Mesenchymal stem cell (in vitro differentiated cells and primary cell): ENCODE measurements around the gene MOV10L1.
A peak's percentile ranks its signal among the peaks of the same experiment; 100 is the strongest.

Source experiments
- DNase-seq: peaks from one replicate; pipeline ENCODE4 v3.0.0-alpha.2; 2013
- H2AFZ ChIP-seq: one replicate; pipeline ENCODE4 v1.6.1; 2013; ENCODE audit warnings: low read depth, mild to moderate bottlenecking, control low read depth, inconsistent platforms, low read length, moderate library complexity
- H2AK5ac ChIP-seq: 2 replicates; pipeline ENCODE4 v1.6.1; 2013; ENCODE audit warnings: low read length, moderate library complexity, mild to moderate bottlenecking, inconsistent platforms; ENCODE audit not compliant: severe bottlenecking
- H2BK120ac ChIP-seq: one replicate; pipeline ENCODE4 v1.6.1; 2013; ENCODE audit warnings: low read depth, mild to moderate bottlenecking, inconsistent platforms, low read length, moderate library complexity
- H2BK12ac ChIP-seq, 2 experiments: one replicate each; pipeline ENCODE4 v1.6.1; 2013; ENCODE audit warnings: inconsistent platforms in 2 of 2, low read length in 2 of 2, mild to moderate bottlenecking in 2 of 2, moderate library complexity in 2 of 2, control low read depth in 1 of 2
- H2BK15ac ChIP-seq: one replicate; pipeline ENCODE4 v1.6.1; 2013; ENCODE audit warnings: mild to moderate bottlenecking, low read depth, inconsistent platforms; ENCODE audit not compliant: poor library complexity, severe bottlenecking
- H2BK5ac ChIP-seq: 2 replicates; pipeline ENCODE4 v1.6.1; 2013; ENCODE audit warnings: low read depth, mild to moderate bottlenecking, low read length, control low read depth, inconsistent platforms; ENCODE audit not compliant: poor library complexity, severe bottlenecking
- H3K14ac ChIP-seq, 2 experiments: one replicate each; pipeline ENCODE4 v1.6.1; 2013; ENCODE audit warnings: inconsistent platforms in 2 of 2, low read length in 2 of 2, control low read depth in 1 of 2, mild to moderate bottlenecking in 1 of 2, moderate library complexity in 1 of 2
- H3K18ac ChIP-seq, 2 experiments: one replicate each; pipeline ENCODE4 v1.6.1; 2013; ENCODE audit warnings: inconsistent platforms in 2 of 2, low read length in 2 of 2, control low read depth in 1 of 2, low read depth in 1 of 2, mild to moderate bottlenecking in 1 of 2
- H3K23ac ChIP-seq, 2 experiments: one replicate each; pipeline ENCODE4 v1.6.1; 2013; ENCODE audit warnings: inconsistent platforms in 2 of 2, low read length in 2 of 2, mild to moderate bottlenecking in 2 of 2, moderate library complexity in 2 of 2, control low read depth in 1 of 2
- H3K27ac ChIP-seq: 2 replicates; pipeline ENCODE4 v1.5.1; 2013; ENCODE audit warnings: mild to moderate bottlenecking, moderate library complexity, low read length, control low read depth, inconsistent platforms; ENCODE audit not compliant: poor library complexity, severe bottlenecking
- H3K27me3 ChIP-seq, 2 experiments: 2 replicates each; pipeline versions ENCODE4 v1.6.1 to v1.7.0; 2013; ENCODE audit warnings: low read length in 2 of 2, mild to moderate bottlenecking in 2 of 2, moderate library complexity in 2 of 2, control low read depth in 1 of 2, inconsistent platforms in 1 of 2; ENCODE audit not compliant: control insufficient read depth in 1 of 2, insufficient read depth in 1 of 2
- H3K36me3 ChIP-seq, 2 experiments: 2 replicates each; pipeline versions ENCODE4 v1.6.1 to v1.7.0; 2013; ENCODE audit warnings: low read length in 2 of 2, control low read depth in 1 of 2, inconsistent platforms in 1 of 2, low read depth in 1 of 2, mild to moderate bottlenecking in 1 of 2; ENCODE audit not compliant: insufficient read depth in 2 of 2, control insufficient read depth in 1 of 2
- H3K4ac ChIP-seq, 2 experiments: one replicate each; pipeline ENCODE4 v1.6.1; 2013; ENCODE audit warnings: inconsistent platforms in 2 of 2, low read length in 2 of 2, mild to moderate bottlenecking in 2 of 2, moderate library complexity in 2 of 2, control low read depth in 1 of 2, low read depth in 1 of 2
- H3K4me1 ChIP-seq: 2 replicates; pipeline ENCODE4 v1.6.1; 2013; ENCODE audit warnings: low read depth, low read length, control low read depth; ENCODE audit not compliant: control insufficient read depth, insufficient read depth
- H3K4me2 ChIP-seq: 2 replicates; pipeline ENCODE4 v1.6.1; 2013; ENCODE audit warnings: low read length, mild to moderate bottlenecking, inconsistent platforms; ENCODE audit not compliant: poor library complexity, severe bottlenecking
- H3K4me3 ChIP-seq, 2 experiments: 2 replicates each; pipeline versions ENCODE4 v1.5.1 to v1.7.0; 2013; ENCODE audit warnings: low read length in 2 of 2, mild to moderate bottlenecking in 2 of 2, control low read depth in 1 of 2, low read depth in 1 of 2; ENCODE audit not compliant: insufficient read depth in 1 of 2
- H3K79me1 ChIP-seq: replicated peaks from 2 replicates; pipeline ENCODE4 v1.6.1; 2013; ENCODE audit warnings: mild to moderate bottlenecking, control low read depth, low read length, inconsistent platforms; ENCODE audit not compliant: poor library complexity, severe bottlenecking
- H3K9ac ChIP-seq: 2 replicates; pipeline ENCODE4 v1.7.0; 2013; ENCODE audit warnings: mild to moderate bottlenecking, low read length, moderate library complexity
- H3K9me3 ChIP-seq: 2 replicates; pipeline ENCODE4 v1.7.0; 2013; ENCODE audit warnings: mild to moderate bottlenecking, low read length; ENCODE audit not compliant: control insufficient read depth
- H4K8ac ChIP-seq: one replicate; pipeline ENCODE4 v1.6.1; 2013; ENCODE audit warnings: inconsistent platforms, mild to moderate bottlenecking, low read length, moderate library complexity
- H4K91ac ChIP-seq: one replicate; pipeline ENCODE4 v1.6.1; 2013; ENCODE audit warnings: mild to moderate bottlenecking, low read length, inconsistent platforms
- WGBS: methylation state at CpG from one replicate; pipeline ENCODE4 v1.1.7; 2013; ENCODE audit warnings: mixed read lengths; 5-methylcytosine and 5-hydroxymethylcytosine counted together

MOV10L1 gene

DNA sequence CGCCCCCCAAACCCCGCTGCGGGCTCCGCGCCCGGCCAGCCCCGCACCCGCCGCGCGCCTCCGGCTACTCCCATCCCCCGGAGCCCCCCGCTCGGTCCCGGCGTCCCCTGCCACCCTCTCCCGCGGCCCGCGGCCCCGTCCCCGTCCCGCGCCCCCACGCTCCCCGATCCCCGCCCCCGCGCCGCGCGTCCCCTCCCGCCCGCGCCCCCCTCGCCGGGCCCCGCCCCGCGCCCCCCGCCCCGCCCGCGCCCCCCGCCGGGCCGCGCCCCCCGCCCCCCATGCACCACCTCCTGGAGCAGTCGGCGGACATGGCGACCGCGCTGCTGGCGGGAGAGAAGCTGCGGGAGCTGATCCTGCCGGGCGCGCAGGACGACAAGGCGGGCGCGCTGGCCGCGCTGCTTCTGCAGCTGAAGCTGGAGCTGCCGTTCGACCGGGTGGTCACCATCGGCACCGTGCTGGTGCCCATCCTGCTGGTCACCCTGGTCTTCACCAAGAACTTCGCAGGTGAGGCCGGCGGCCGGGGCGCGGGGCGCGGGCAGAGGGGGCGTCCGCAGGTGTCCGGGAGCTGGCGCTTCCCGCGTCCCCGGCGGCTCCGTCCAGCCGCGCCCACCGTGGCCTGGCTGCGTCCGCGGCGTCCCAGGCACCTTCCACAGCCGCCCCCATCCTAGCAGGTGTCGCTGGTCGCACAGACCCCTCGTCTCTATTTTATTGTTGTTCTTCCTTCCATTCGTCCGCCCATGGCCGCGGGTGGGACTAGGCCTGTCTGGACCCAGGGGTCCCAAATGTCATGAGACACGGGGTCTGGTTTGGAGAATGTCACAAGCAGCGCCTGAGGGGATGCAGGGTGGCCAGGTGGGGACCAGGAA, 80.9 kb downstream of the MOV10L1 start, which contains the start of gene PANX2:
Gene PANX2, plus strand, starts transcription at position 279 of the 866 bp plus-strand sequence. Its CDS starts 0 bp downstream, at position 279.
- no peak within 1 kb of the TSS for H3K14ac ChIP-seq
- peaks cover 12% of the 10 kb centered on the region for H3K4me1 ChIP-seq
- no peak within 1 kb of the TSS for H2BK5ac ChIP-seq
- peaks cover 21 to 51% of the 10 kb centered on the region in 2 experiments for H3K27me3 ChIP-seq
- no peak within 1 kb of the TSS for H4K8ac ChIP-seq
- peak within 1 kb of the TSS; percentile 82 for H3K4me2 ChIP-seq
- H2BK120ac ChIP-seq, result peak within 1 kb of the TSS; percentile 59
- H3K4ac ChIP-seq, result no peak within 1 kb of the TSS
- H2BK12ac ChIP-seq, result peak within 1 kb of the TSS in 1 of 2 experiments; percentile 60
- peak within 1 kb of the TSS; percentile 50 for H4K91ac ChIP-seq
- WGBS, result 9% methylated on average over 47 of the region's 105 CpGs
- H3K9me3 ChIP-seq, result no peaks in the 10 kb centered on the region
- peak within 1 kb of the TSS in 1 of 2 experiments; percentile 70 for H3K23ac ChIP-seq
- no peaks in the 10 kb centered on the region for H3K79me1 ChIP-seq
- H3K36me3 ChIP-seq, result no peaks in the 10 kb centered on the region
- no peak within 1 kb of the TSS for H2AFZ ChIP-seq
- peak within 1 kb of the TSS; percentile 55 to 59 for H3K4me3 ChIP-seq
- no peak within 1 kb of the TSS for H3K9ac ChIP-seq
- peak within 1 kb of the TSS in 1 of 2 experiments; percentile 57 for H3K18ac ChIP-seq
- H2AK5ac ChIP-seq, result no peak within 1 kb of the TSS
- peak within 1 kb of the TSS; percentile 48 for H2BK15ac ChIP-seq
- peak; percentile 14 for DNase-seq
- no peak within 1 kb of the TSS for H3K27ac ChIP-seq

GRCh38 chr22:50171319-50171964, 81.6 kb downstream of the MOV10L1 start:
- H3K9me3 ChIP-seq, result no peaks in the 10 kb centered on the region
- H3K4ac ChIP-seq, result no peak overlapping the region
- H3K23ac ChIP-seq, result peak overlapping the region in 1 of 2 experiments; percentile 70
- H2AK5ac ChIP-seq, result no peak overlapping the region
- H3K27me3 ChIP-seq, result peaks cover 21 to 59% of the 10 kb centered on the region in 2 experiments
- no peak overlapping the region for H3K9ac ChIP-seq
- no peak overlapping the region for H2BK5ac ChIP-seq
- no peak overlapping the region for H3K27ac ChIP-seq
- DNase-seq, result no peak
- H3K18ac ChIP-seq, result no peak overlapping the region
- peaks cover 12% of the 10 kb centered on the region for H3K4me1 ChIP-seq
- no peaks in the 10 kb centered on the region for H3K36me3 ChIP-seq
- H3K4me2 ChIP-seq, result no peak overlapping the region
- H3K4me3 ChIP-seq, result no peak overlapping the region
- no peaks in the 10 kb centered on the region for H3K79me1 ChIP-seq
- WGBS, result 70% methylated on average over 15 of the region's 15 CpGs
- no peak overlapping the region for H2BK120ac ChIP-seq
- no peak overlapping the region for H2AFZ ChIP-seq
- no peak overlapping the region for H4K91ac ChIP-seq
- H2BK12ac ChIP-seq, result no peak overlapping the region
- H2BK15ac ChIP-seq, result no peak overlapping the region
- H3K14ac ChIP-seq, result no peak overlapping the region
- no peak overlapping the region for H4K8ac ChIP-seq

- H2AK5ac ChIP-seq, result no peak overlapping the region
- no peak overlapping the region for H4K8ac ChIP-seq
- H3K9ac ChIP-seq, result no peak overlapping the region
- H4K91ac ChIP-seq, result no peak overlapping the region
- no peaks in the 10 kb centered on the region for H3K79me1 ChIP-seq
- H2BK120ac ChIP-seq, result no peak overlapping the region
- H3K14ac ChIP-seq, result no peak overlapping the region
- H3K23ac ChIP-seq, result no peak overlapping the region
- H3K4me1 ChIP-seq, result peaks cover 12% of the 10 kb centered on the region
- no peak overlapping the region for H2BK5ac ChIP-seq
- no peak overlapping the region for H3K4me2 ChIP-seq
- H3K27ac ChIP-seq, result no peak overlapping the region
- H2BK15ac ChIP-seq, result no peak overlapping the region
- peaks cover 21 to 62% of the 10 kb centered on the region in 2 experiments for H3K27me3 ChIP-seq
- no peak overlapping the region for H2BK12ac ChIP-seq
- no peak for DNase-seq
- 76% methylated on average over 13 of the region's 13 CpGs for WGBS
- no peak overlapping the region for H2AFZ ChIP-seq
- H3K4ac ChIP-seq, result no peak overlapping the region
- no peaks in the 10 kb centered on the region for H3K36me3 ChIP-seq
- no peak overlapping the region for H3K18ac ChIP-seq
- no peaks in the 10 kb centered on the region for H3K9me3 ChIP-seq
- no peak overlapping the region for H3K4me3 ChIP-seq
Observed at GRCh38 chr22:50171965-50172421, 82.2 kb downstream of the MOV10L1 start.
